Lung (tissue), 16 donors: Measurements from ENCODE around the gene NMRK1. TPM values are rescaled to one million over a fixed set of nuclear protein-coding genes. Genes with fewer than 3 reads are reported as not detected.

Source experiments
- ATAC-seq: fragments of 200-7000 bp; cut with Tn5 transposase; one replicate; pipeline ENCODE4 v1.9.1; 2020; ENCODE audit warnings: moderate number of reproducible peaks; ENCODE audit not compliant: insufficient read depth, low FRiP score
- DNase-seq, 3 donors: peaks; one replicate each; pipeline ENCODE4 v3.0.0-alpha.2; 2013 to 2017
- H3K27ac ChIP-seq, 2 donors: one replicate each; pipeline ENCODE4 v1.5.1; 2013; ENCODE audit warnings: mild to moderate bottlenecking in 2 of 2, moderate library complexity in 2 of 2, control low read depth in 1 of 2, inconsistent platforms in 1 of 2, low read depth in 1 of 2, low read length in 1 of 2
- H3K27me3 ChIP-seq, 3 donors: one replicate each; pipeline ENCODE4 v1.5.1; 2013; ENCODE audit warnings: low read length in 2 of 3; ENCODE audit not compliant: control insufficient read depth in 3 of 3, insufficient read depth in 3 of 3
- H3K36me3 ChIP-seq, 4 donors: one replicate each; pipeline ENCODE4 v1.5.1; 2013; ENCODE audit warnings: low read length in 4 of 4, mild to moderate bottlenecking in 1 of 4, moderate library complexity in 1 of 4; ENCODE audit not compliant: control insufficient read depth in 4 of 4, insufficient read depth in 4 of 4
- H3K4me1 ChIP-seq, 5 donors: one replicate each; pipeline ENCODE4 v1.5.1; 2013; ENCODE audit warnings: low read length in 5 of 5, mild to moderate bottlenecking in 2 of 5, moderate library complexity in 1 of 5; ENCODE audit not compliant: control insufficient read depth in 5 of 5, insufficient read depth in 5 of 5
- H3K4me3 ChIP-seq: one replicate; pipeline ENCODE4 v1.5.1; 2013; ENCODE audit warnings: mild to moderate bottlenecking, control low read depth, moderate library complexity
- H3K9ac ChIP-seq, 2 donors: one replicate each; pipeline ENCODE4 v1.5.1; 2013; ENCODE audit warnings: low read length in 2 of 2, control low read depth in 1 of 2; ENCODE audit not compliant: insufficient read depth in 1 of 2
- H3K9me3 ChIP-seq, 4 donors: one replicate each; pipeline ENCODE4 v1.5.1; 2013; ENCODE audit warnings: low read length in 3 of 4, mild to moderate bottlenecking in 1 of 4, moderate library complexity in 1 of 4; ENCODE audit not compliant: control insufficient read depth in 4 of 4, insufficient read depth in 3 of 4
- WGBS, 2 donors: extraction: QIAGEN DNeasy Blood & Tissue Kit; methylation state at CpG; one replicate each; pipeline ENCODE4 v1.1.7; 2013; 5-methylcytosine and 5-hydroxymethylcytosine counted together
- long read RNA-seq, 5 donors: transcript quantifications; one replicate each; lab custom pipeline, GENCODE V29; 2026
- polyA plus RNA-seq, 2 donors: library from polyadenylated mRNA; stranded (reverse); fragments of 200-250 nt; gene quantifications; one replicate each; pipeline ENCODE4 v1.2.1, GENCODE V29; 2013
- total RNA-seq, 2 donors: library from RNA; depleted of rRNA in 1 of 2; stranded (reverse); fragments of >200 nt in 1 of 2; gene quantifications; one replicate each; pipeline ENCODE4 v1.2.1, GENCODE V29; 2014 to 2021
- TF ChIP-seq, protein P1 (sequence below): IDR thresholded peaks from 2 replicates; pipeline ENCODE4 v1.5.1; 2012; ENCODE audit warnings: mild to moderate bottlenecking; ENCODE audit errors: control extremely low read depth, extremely low read depth
- donor health status: control.
- donor health status: control.
- donor health status: Bipolar disorder and iron deficiency.
- donor health status: healthy.
- donor health status: DM: yes; HTN: yes; CAD: no.

NMRK1 gene
- total RNA-seq (10 to 100 TPM; 27.5 to 35.3 TPM), polyA plus RNA-seq (10 to 100 TPM; 22.7 to 57.9 TPM)
- long read RNA-seq, donor 1, transcript NMRK1-205 (2 exons, 817 nt) = minor isoform, 6 of 96 reads
- long read RNA-seq, donor 1, transcript NMRK1-201 (9 exons, 1,185 nt) = major isoform, 10 of 96 reads
- long read RNA-seq, donor 1, partial matches to known transcripts = 40 of 96 reads
- long read RNA-seq, donor 1, other reads (novel, unspliced or antisense) = 40 of 96 reads
- long read RNA-seq, donor 2, partial matches to known transcripts = 0 of 6 reads
- long read RNA-seq, donor 2, other reads (novel, unspliced or antisense) = 0 of 6 reads
- long read RNA-seq, donor 3, partial matches to known transcripts = 53 of 61 reads
- long read RNA-seq, donor 3, other reads (novel, unspliced or antisense) = 0 of 61 reads
- long read RNA-seq, donor 4, partial matches to known transcripts = 0 of 18 reads
- long read RNA-seq, donor 4, other reads (novel, unspliced or antisense) = 14 of 18 reads
- long read RNA-seq, donor 5, transcript NMRK1-201 (9 exons, 1,185 nt) = major isoform, 5 of 14 reads
- long read RNA-seq, donor 5, partial matches to known transcripts = 0 of 14 reads
- long read RNA-seq, donor 5, other reads (novel, unspliced or antisense) = 0 of 14 reads

DNA sequence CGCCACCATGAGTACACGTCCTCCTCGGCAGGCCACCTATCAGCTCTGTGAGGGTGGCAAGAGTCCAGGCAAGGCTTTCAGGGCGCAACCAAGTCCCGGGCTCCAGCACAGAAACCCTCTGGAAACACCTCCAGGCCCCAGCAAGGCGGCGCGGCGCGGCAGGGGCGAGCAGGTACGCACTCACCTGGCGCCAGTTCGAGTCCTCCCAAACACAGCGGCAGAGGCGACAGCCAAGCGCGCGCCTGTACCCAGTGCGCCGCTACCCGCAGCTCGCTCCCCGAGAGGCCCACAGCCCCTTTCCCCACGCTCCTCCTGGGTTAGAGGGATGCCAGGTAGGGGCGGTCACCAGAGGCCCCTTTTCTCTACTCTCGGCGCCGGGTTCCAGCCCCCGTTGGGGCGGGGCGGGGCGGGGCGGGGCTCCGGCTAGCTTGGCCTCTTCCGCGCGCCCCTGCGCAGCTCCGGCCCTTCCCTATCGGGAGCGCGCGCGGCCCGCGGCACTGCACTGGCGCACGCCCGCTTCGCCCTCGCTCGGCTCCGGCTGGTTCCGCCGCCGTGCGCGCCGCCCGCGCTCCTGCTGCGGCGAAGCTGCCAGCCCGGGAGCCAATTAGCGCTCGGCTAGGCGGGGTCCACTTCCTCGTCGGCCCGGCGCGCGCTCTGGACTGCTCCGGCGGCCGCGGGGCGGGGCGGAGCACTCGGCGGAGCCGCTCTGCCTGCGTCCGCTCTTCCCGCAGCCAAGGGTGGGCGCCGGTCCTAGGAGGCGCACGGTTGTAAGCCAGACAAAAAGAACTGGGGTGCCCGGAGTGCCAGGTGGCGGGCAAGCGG is at the start of gene NMRK1, which contains the start of gene OSTF1:
Gene NMRK1, minus strand, starts transcription at position 332 of the 822 bp plus-strand sequence. CDS start 5,040 bp downstream, outside the sequence.
Gene OSTF1, plus strand, starts transcription at position 691 of the 822 bp plus-strand sequence. CDS start 179 bp downstream, outside the sequence.
- H3K9ac ChIP-seq = peak within 1 kb of the TSS; percentile 78 to 97
- no peaks in the 10 kb centered on the region for H3K9me3 ChIP-seq
- peak within 1 kb of the TSS; percentile 89 to 99 for H3K27ac ChIP-seq
- peaks cover 0 to 8% (median 0%) of the 10 kb centered on the region in 4 donors for H3K36me3 ChIP-seq
- DNase-seq = peak; percentile 97 to 100 (median 97)
- no peaks in the 10 kb centered on the region for H3K27me3 ChIP-seq
- ATAC-seq = peak; percentile 97
- H3K4me3 ChIP-seq = peak within 1 kb of the TSS; percentile 94
- TF ChIP-seq, protein P1, sequence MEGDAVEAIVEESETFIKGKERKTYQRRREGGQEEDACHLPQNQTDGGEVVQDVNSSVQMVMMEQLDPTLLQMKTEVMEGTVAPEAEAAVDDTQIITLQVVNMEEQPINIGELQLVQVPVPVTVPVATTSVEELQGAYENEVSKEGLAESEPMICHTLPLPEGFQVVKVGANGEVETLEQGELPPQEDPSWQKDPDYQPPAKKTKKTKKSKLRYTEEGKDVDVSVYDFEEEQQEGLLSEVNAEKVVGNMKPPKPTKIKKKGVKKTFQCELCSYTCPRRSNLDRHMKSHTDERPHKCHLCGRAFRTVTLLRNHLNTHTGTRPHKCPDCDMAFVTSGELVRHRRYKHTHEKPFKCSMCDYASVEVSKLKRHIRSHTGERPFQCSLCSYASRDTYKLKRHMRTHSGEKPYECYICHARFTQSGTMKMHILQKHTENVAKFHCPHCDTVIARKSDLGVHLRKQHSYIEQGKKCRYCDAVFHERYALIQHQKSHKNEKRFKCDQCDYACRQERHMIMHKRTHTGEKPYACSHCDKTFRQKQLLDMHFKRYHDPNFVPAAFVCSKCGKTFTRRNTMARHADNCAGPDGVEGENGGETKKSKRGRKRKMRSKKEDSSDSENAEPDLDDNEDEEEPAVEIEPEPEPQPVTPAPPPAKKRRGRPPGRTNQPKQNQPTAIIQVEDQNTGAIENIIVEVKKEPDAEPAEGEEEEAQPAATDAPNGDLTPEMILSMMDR = no peak
- 0% methylated on average over 87 to 93 of the region's 93 CpGs for WGBS, 2 donors
- H3K4me1 ChIP-seq = peaks cover 3 to 63% (median 21%) of the 10 kb centered on the region in 5 donors

DNA sequence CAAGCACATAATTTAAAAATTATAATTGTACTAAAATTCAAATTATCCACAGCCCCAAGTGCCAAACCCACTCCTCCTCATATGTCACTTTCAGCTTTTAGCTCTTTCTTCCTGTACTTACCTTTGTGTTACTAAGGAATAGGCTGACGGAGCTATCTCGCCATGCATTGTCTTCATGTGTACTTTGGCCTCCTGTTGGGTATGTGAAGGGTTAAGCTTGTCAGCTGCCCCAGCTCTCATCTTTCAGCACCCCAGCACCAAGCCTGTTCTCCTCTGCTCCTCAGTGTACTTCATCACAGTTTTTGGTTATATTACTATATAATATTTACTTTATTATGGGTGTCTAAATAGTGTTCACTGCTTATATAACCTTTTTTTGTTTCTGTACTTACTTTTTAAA is 46.5 kb upstream of the NMRK1 start:
- TF ChIP-seq, protein P1 = no peak
- Histone ChIP-seq H3K4me1 (peaks cover 0 to 16% (median 0%) of the 10 kb centered on the region in 5 donors), H3K27me3 (no peaks in the 10 kb centered on the region), H3K4me3 (no peak overlapping the region), H3K9me3 (no peaks in the 10 kb centered on the region), H3K27ac (no peak overlapping the region), H3K36me3 (peaks cover 8 to 59% (median 30%) of the 10 kb centered on the region in 4 donors), H3K9ac (no peak overlapping the region)
- ATAC-seq = no peak
- no peak for DNase-seq
- 74 to 100% methylated on average over 2 of the region's 2 CpGs for WGBS, 2 donors

DNA sequence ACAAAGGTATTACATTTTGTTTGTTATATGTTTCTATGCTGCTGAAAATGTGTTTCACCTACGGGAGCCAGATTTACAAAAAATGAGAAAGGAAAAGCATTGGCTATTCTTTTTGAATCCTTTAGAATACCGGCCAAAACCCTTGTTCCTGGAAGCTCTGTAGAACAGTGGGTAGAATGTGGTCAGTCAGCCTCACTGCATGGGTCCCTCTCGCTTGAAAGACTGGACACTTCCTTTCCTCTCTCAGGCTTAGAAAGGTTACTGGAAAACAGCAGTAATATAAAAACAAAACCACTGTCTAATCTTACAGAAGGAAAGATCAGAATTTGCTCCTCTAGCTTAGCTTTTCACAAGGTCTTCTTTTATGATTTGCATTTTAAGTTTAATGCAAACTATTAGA is 45.4 kb upstream of the NMRK1 start:
- WGBS, 2 donors = 84 to 92% methylated on average over 3 of the region's 3 CpGs
- no peaks in the 10 kb centered on the region for H3K9me3 ChIP-seq
- H3K27ac ChIP-seq = no peak overlapping the region
- H3K9ac ChIP-seq = no peak overlapping the region
- peaks cover 0 to 16% (median 0%) of the 10 kb centered on the region in 5 donors for H3K4me1 ChIP-seq
- ATAC-seq = no peak
- H3K4me3 ChIP-seq = no peak overlapping the region
- peaks cover 8 to 55% (median 30%) of the 10 kb centered on the region in 4 donors for H3K36me3 ChIP-seq
- no peak for DNase-seq
- H3K27me3 ChIP-seq = no peaks in the 10 kb centered on the region
- TF ChIP-seq, protein P1 = no peak
